Hepatic stellate cell (primary cell): ENCODE results near the gene SMTN.
"Not testable (repeated sequence)": the region's sequence is repeated elsewhere in the genome, so short reads cannot be mapped to it uniquely, and the experiment has no call there.

Source experiments
- DNase-seq: peaks from one replicate; pipeline ENCODE4 v3.0.0; 2011; ENCODE audit warnings: low spot score

Gene SMTN

DNA sequence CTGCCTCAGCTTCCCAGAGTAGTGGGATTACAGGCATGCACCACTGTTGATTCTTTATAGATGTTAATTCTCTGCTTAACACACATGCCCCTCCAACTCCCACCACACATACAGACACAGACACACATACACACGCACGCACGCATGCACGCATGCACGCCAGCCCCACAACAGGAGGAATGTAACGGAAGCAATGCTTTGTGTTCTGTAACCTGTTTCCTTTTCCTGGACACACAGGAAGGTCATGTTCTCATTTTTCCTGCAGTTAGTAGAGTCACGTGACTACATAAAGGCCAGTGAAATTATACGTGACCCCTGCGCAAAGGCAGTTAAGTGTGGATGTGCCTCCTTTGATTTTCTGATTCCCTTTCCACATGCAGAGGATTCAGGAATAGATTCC, 8.0 kb upstream of the SMTN start:
- DNase-seq = not testable (repeated sequence)

- not testable (repeated sequence) for DNase-seq
Measured at GRCh38 chr22:31073545-31074145, 7.5 kb upstream of the SMTN start.

GRCh38 chr22:31075961-31076360, 5.2 kb upstream of the SMTN start:
- DNase-seq = peak; percentile 58

- no peak for DNase-seq
Measured at GRCh38 chr22:31077681-31078080, 3.4 kb upstream of the SMTN start.

- not testable (repeated sequence) for DNase-seq
Measured at GRCh38 chr22:31078389-31078788, 2.7 kb upstream of the SMTN start.

- DNase-seq = no peak
Measured at GRCh38 chr22:31079095-31079642, 1.9 kb upstream of the SMTN start.

- no peak for DNase-seq
Measured at GRCh38 chr22:31080164-31080847, 812 bp upstream of the SMTN start.

DNA sequence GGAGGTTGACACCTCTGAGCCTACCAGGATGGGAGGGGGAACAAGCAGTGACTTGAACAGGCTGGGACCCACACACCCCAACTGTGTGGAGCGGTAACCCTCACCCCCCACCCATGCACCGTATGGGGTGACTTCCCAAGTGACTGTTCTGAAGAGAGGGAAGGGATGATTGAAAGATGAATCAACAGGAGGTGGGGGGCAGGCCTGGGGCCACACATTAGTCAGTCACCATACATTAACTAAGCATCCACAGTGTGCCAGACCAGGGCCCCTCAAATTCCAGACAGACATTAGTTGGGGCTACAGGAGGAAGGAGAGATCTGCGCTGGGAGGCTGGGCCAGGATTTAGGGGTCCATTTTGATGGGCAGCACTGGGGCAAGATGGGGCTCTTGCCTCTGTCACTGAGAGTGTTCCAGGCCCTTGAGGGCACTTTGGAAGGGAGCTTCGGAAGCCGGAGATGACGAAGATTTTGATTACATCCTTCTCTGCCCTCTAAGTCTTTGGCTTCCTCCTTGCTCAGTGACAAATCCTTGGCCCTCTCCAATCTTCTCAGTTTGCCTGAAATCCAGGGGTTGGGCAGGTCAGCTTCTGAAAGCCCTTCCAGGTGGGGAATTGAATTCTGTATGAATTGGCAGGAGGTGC, 966 bp downstream of the SMTN start:
- peak; percentile 55 for DNase-seq

GRCh38 chr22:31082606-31083376, 1.7 kb downstream of the SMTN start:
- peak; percentile 90 for DNase-seq

- DNase-seq = peak; percentile 16
Measured at GRCh38 chr22:31083377-31083768, 2.3 kb downstream of the SMTN start.

DNA sequence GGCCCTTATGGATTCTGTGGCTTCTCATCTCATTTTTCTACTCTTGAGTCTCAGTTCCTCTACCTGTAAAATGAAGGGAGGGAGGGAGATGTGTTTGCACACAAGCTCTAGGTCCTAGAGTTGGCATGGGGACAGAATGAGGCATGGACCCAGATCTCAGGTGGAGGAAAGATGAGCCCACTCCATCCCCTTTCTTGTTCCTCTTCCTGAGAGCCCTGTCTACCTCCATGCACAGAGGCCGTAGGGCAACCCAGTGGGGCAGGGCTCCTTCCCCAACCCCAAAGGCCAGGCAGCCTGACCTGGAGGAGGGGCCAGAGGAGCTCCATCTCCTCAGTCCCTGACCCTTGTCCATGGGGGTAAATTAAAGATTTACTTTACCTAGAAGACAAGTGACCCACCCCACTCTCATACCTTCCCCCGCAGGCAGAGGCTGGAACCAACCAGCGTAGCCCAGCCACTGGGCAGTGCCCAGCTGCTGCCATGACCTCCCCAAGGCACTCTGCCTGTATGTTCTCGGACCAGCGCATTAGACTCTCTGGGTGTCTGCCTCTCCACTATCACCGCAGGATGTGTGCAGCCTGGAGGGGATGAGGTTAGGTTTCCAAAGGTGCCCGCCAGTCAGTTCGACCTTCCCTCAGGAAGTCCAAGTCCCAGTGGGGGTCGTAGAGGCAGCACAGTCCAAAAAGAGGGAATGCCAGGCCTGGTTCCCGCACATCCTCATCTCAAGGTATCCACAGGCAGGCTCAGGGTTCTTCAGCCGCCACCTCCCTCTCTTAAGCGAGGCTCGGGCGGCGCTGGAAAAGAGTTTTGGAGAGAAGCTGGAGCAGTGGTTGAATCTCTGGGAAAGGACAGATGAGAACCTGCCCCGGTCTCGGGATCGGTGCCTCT, 3.0 kb downstream of the SMTN start:
- DNase-seq = peak; percentile 46

DNA sequence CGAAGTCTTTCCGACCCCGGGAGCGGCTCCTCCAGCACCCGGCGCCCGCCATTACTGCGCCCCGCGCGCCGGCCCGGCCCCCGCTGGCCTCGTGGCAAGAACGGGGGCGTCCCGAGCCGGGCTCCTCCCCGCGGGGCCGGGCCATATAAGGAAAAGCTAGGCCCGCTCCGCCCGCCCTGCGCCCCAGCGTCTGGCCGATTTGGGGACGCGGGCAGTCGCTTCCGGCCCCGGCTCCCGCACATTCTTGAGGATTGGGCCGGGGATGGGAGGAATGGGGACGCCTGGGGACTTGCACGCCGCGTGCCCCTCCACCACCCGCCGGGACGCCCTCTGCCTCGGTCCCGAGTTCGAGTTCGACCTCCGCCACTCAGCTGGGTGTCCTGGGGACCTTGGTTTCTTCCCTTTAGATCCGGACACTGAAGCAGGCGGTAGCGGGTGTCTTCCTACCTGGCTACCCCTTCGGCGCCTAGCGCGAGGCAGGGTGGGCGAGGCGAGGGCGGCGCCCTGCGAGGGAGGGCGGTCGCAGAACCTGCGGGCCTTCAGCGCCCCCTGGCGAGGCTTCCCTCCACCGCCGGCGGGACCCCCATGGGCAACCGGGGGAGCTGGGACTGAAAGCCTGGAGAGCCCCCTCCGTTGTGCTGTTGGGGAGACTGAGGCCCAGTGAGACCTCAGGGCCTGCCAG, 3.8 kb downstream of the SMTN start:
- peak; percentile 94 for DNase-seq

DNA sequence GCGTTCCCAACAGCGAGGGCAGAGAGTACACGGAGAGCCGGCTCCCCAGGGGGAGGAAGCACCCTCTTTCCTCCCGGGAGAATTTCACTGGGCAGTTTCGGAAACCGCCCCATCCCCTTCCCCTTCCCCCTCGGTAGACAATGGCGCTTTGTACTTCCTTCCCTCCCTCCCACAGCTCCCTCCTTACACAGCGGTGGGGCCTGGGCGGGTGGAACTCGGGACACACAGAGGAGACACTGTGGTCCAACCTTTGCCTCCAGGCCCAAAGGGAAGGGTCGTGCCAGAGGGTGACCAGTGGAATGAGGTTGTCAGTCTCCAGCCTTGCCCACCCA, 4.3 kb downstream of the SMTN start:
- DNase-seq = no peak

DNA sequence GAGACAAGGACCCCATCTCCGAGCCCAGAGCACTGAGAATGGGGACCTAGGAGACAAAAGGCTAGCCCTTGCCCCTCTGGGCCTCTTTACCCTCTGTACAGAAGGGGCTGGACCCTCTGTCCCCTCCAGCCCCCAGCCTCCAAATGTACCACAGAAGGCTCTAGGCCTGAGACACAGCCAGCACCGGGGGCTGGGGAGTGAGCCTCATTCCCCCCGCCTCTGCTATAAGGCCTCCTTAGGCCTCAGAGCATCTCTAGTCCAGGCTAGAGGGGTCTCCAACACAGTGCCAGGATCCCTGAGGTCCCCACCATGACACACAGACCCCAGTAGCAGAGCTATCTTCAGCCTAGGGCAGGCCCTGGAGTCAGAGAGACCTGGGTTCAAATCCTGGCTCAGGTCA, 4.8 kb downstream of the SMTN start:
- DNase-seq = no peak

DNA sequence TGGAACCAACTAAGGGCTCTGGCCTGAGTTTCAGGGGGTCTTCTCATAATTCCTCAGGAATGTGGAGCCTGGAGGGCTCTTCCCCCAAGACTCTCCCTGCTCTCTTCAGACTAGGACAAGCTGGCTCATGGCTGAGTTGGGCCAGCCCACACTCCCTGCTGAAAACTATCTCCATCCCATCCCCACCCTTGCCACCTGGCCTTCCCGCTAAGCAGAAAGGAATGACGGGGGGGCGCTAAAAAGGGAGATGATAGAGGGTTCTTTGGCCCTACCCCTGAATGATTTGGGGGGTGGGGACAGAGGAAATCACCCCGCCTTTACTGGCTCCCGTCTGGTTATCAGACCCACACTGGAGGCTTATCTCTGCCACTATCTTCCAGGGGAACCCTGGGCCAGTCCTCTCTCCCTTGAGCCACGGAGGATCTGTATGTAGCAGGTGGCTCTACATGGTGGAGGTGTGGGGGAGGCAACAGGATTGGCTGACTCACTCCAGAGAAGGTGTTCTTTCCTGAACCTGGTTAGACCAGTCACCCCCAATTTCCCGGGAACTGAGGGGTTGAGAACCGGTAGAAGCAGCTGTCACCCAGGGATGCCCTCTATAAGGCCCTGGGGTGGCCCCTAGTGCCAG, 5.7 kb downstream of the SMTN start:
- DNase-seq = no peak

GRCh38 chr22:31087744-31088215, 6.7 kb downstream of the SMTN start:
- no peak for DNase-seq

DNA sequence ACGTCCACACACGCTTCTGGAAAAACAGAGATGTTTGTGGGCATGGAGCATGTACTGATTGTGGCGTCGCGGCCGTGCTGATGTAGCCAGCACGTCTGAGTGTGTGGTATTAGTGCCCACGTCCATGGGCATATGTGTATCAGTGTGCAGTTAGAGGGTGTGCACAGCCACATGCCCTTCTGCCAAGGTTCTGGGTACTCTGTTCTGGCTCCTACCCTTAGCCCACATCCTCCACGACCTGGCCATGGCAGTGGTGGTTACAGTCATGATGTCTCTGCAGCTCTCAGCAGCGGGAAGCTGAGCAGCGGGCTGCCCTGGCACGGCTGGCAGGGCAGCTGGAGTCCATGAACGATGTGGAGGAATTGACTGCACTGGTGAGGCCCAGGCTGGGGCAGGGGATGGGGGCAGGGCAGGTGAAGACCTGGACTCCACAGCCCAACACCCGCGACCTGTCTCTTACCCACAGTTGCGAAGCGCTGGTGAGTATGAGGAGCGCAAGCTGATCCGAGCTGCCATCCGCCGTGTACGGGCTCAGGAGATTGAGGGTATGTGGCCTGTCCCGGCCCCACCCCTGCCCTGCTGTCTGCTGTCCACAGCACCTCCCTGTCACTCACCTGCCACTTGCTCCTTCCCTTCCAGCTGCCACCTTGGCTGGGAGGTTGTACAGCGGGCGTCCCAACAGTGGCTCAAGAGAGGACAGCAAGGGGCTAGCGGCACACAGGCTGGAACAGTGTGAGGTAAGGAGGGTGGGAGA, 7.3 kb downstream of the SMTN start:
- no peak for DNase-seq

- peak; percentile 75 for DNase-seq
Measured at GRCh38 chr22:31089160-31090100, 8.3 kb downstream of the SMTN start.
